Measurements from ENCODE around the gene MCF2.

DNA sequence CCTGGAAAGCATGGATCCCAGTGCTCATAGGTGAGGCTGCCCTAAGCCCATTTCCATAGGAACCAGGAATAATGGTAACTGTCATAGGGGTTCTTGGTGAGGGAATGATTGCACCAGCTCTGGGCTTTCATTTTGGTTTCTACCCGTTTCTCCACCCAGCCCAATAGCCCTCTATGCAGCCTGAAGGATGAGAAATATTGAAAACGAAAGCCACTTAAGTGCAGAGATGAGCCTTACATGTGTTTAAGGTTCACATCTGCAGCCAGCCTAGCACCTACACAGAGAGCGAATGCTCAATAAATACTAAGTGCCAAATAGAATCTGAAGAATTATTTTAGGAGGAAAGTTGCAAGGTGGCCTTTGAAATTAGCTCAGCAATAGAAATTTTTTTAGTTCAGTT is 60.4 kb downstream of the MCF2 start:
- no peak for TF ChIP-seq YY1 (IDR thresholded peaks at IDR 0.05; ENCODE audit: insufficient read depth, insufficient read length)
- TF ChIP-seq SUZ12 (IDR thresholded peaks at IDR 0.05; ENCODE audit: extremely low read depth, insufficient read depth, insufficient read length): no peak
- no peak for TF ChIP-seq ZNF274 (IDR thresholded peaks at IDR 0.05; ENCODE audit: low read depth, low read length)

Measured in NT2/D1 (cell line).